HEK293T (cell line): ENCODE measurements around the gene ARHGAP9.

Source experiments
- ARNT ChIP-seq: fragments of 450-650 bp; IDR thresholded peaks from 2 replicates; pipeline ENCODE4 v1.6.1; 2017; ENCODE audit warnings: mild to moderate bottlenecking
- CTBP1 ChIP-seq: fragments of 450-650 bp; IDR thresholded peaks from 2 replicates; pipeline ENCODE4 v1.6.1; 2016; ENCODE audit warnings: borderline replicate concordance
- ELF4 ChIP-seq: fragments of 450-650 bp; IDR thresholded peaks from 2 replicates; pipeline ENCODE4 v1.6.1; 2017; ENCODE audit warnings: antibody characterized with exemption
- FOXA1 ChIP-seq: fragments of 450-650 bp; IDR thresholded peaks from 2 replicates; pipeline ENCODE4 v1.6.1; 2016; ENCODE audit warnings: mild to moderate bottlenecking
- FOXK2 ChIP-seq: fragments of 450-650 bp; IDR thresholded peaks from 2 replicates; pipeline ENCODE4 v1.6.1; 2016; ENCODE audit warnings: mild to moderate bottlenecking
- FOXM1 ChIP-seq: fragments of 450-650 bp; IDR thresholded peaks from 2 replicates; pipeline ENCODE4 v1.6.1; 2017; ENCODE audit warnings: mild to moderate bottlenecking, borderline replicate concordance
- L3MBTL2 ChIP-seq: fragments of 450-650 bp; conservative IDR thresholded peaks from 2 replicates; pipeline ENCODE4 v1.6.1; 2016; ENCODE audit warnings: mild to moderate bottlenecking
- LEF1 ChIP-seq: fragments of 450-650 bp; IDR thresholded peaks from 2 replicates; pipeline ENCODE4 v1.6.1; 2017; ENCODE audit warnings: mild to moderate bottlenecking, borderline replicate concordance
- NFRKB ChIP-seq: fragments of 450-650 bp; IDR thresholded peaks from 2 replicates; pipeline ENCODE4 v1.6.1; 2016; ENCODE audit warnings: mild to moderate bottlenecking, moderate library complexity
- SP1 ChIP-seq: fragments of 450-650 bp; IDR thresholded peaks from 2 replicates; pipeline ENCODE4 v1.6.1; 2017
- SUZ12 ChIP-seq: fragments of 450-650 bp; IDR thresholded peaks from 2 replicates; pipeline ENCODE4 v1.6.1; 2016; ENCODE audit warnings: mild to moderate bottlenecking
- TARDBP ChIP-seq: fragments of 450-650 bp; IDR thresholded peaks from 2 replicates; pipeline ENCODE4 v1.6.1; 2016

DNA sequence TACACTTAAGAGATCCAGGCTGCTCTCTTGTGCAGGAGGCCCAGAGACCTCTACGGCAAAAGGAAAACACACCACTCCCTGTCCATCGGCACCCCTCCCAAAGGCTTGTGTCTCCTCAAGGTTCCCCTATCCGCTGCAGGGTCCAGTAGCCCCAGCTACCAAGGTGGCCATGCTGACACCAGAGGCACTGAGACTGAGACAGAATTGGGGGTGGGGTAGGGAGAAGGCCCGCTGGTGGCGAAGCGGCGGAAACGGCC, 40.1 kb upstream of the ARHGAP9 start:
- no peak for TF ChIP-seq LEF1
- TF ChIP-seq FOXM1 = no peak
- no peak for TF ChIP-seq SUZ12
- TF ChIP-seq FOXA1 = no peak
- no peak for TF ChIP-seq SP1
- TF ChIP-seq FOXK2 = no peak
- TF ChIP-seq CTBP1 = no peak
- TF ChIP-seq ELF4 = no peak
- no peak for TF ChIP-seq L3MBTL2
- no peak for TF ChIP-seq ARNT
- no peak for TF ChIP-seq TARDBP
- no peak for TF ChIP-seq NFRKB
